ENCODE measurements around the gene GNAZ. TPM values are rescaled to one million over a fixed set of nuclear protein-coding genes. Genes with fewer than 3 reads are reported as not detected.

GNAZ gene
- total RNA-seq, 1 experiment from 2014 or later = 1.2 TPM

- Histone ChIP-seq H3K4me3 (no peak overlapping the region), H3K4me1 (replicated peaks; ENCODE audit: insufficient read depth) (peaks cover 9% of the 10 kb centered on the region; the same call in 1 of the 2 replicates), H3K79me2 (ENCODE audit: low read depth) (no peaks in the 10 kb centered on the region), H3F3A (ENCODE audit: insufficient read depth, low read depth) (no peaks in the 10 kb centered on the region; the same call in 1 of the 2 replicates), H3K36me3 (ENCODE audit: low read depth) (no peaks in the 10 kb centered on the region), H4K20me1 (ENCODE audit: insufficient read depth) (no peaks in the 10 kb centered on the region), H3K27me3 (ENCODE audit: insufficient read depth, low read depth) (no peaks in the 10 kb centered on the region), H3K9me2 (ENCODE audit: insufficient read depth) (no peaks in the 10 kb centered on the region), H2AFZ (no peak overlapping the region), H3K27ac (no peak overlapping the region), H3K4me2 (no peak overlapping the region), H3K9me3 (ENCODE audit: insufficient read depth, low read depth) (no peaks in the 10 kb centered on the region)
- CTCF ChIA-PET = no interaction called here
- TF ChIP-seq EZH2 (IDR thresholded peaks at IDR 0.05; ENCODE audit: low read depth) = no peak
- no peak for TF ChIP-seq CTCF (conservative IDR thresholded peaks at IDR 0.05)
- no TSS peak for BruUV-seq (replicated peaks)
- POLR2A ChIA-PET (ENCODE audit: unreplicated experiment) = no interaction called here
- DNase-seq = no peak
- intact Hi-C loops (cut with micrococcal nuclease; ENCODE audit: unreplicated experiment) = no loop called here
Observed at GRCh38 chr22:23161574-23161973, 91.3 kb downstream of the GNAZ start.

- intact Hi-C loops (cut with micrococcal nuclease; ENCODE audit: unreplicated experiment) = no loop called here
Observed at GRCh38 chr22:23163665-23164064, 93.3 kb downstream of the GNAZ start.

DNA sequence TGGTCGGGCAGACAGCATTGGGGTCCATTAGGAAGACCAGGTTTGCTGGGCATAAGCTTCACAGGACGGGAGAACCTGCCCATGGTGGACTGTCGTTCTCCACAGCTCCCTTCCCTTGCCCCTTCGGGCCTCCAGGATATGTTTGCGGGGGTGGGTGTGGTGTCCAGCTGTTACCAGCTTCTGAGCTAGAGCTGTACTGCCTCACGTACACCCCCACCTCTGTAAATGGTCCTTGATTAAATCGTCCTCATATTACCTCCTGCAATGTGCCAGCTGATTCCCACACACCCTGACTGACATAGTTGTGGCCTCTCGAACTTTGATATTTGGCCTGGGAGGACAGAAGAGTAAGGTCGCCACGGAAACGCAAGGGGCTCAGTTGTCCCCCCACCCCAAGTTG is 93.8 kb downstream of the GNAZ start:
- BruUV-seq (replicated peaks) = no TSS peak
- Histone ChIP-seq H3F3A (ENCODE audit: insufficient read depth, low read depth) (no peaks in the 10 kb centered on the region), H3K27ac (no peak overlapping the region), H3K9me2 (ENCODE audit: insufficient read depth) (no peaks in the 10 kb centered on the region), H3K9me3 (ENCODE audit: insufficient read depth, low read depth) (no peaks in the 10 kb centered on the region), H3K4me2 (no peak overlapping the region), H3K27me3 (ENCODE audit: insufficient read depth, low read depth) (no peaks in the 10 kb centered on the region), H3K4me3 (no peak overlapping the region), H4K20me1 (ENCODE audit: insufficient read depth) (no peaks in the 10 kb centered on the region), H3K4me1 (replicated peaks; ENCODE audit: insufficient read depth) (no peaks in the 10 kb centered on the region), H3K36me3 (ENCODE audit: low read depth) (no peaks in the 10 kb centered on the region), H3K79me2 (ENCODE audit: low read depth) (no peaks in the 10 kb centered on the region), H2AFZ (no peak overlapping the region)
- intact Hi-C loops (cut with micrococcal nuclease; ENCODE audit: unreplicated experiment) = no loop called here
- no peak for DNase-seq
- POLR2A ChIA-PET (ENCODE audit: unreplicated experiment) = no interaction called here
- TF ChIP-seq EZH2 (IDR thresholded peaks at IDR 0.05; ENCODE audit: low read depth) = no peak
- no peak for TF ChIP-seq CTCF (conservative IDR thresholded peaks at IDR 0.05)
- CTCF ChIA-PET = interaction anchor here (0.6 to 1.3 kb wide), 2 partner anchors 19 to 1014 kb away, joined by 4 to 7 read pairs; no protein-coding TSS in a partner anchor

More at GRCh38 chr22:23163665-23164064, 93.3 kb downstream of the GNAZ start:
- no peak overlapping the region for H3K4me3 ChIP-seq
- no peaks in the 10 kb centered on the region for H3F3A ChIP-seq (ENCODE audit: insufficient read depth, low read depth)
- H3K79me2 ChIP-seq (ENCODE audit: low read depth) = no peaks in the 10 kb centered on the region
- no peak overlapping the region for H2AFZ ChIP-seq
- H3K27me3 ChIP-seq (ENCODE audit: insufficient read depth, low read depth) = no peaks in the 10 kb centered on the region
- no peaks in the 10 kb centered on the region for H3K4me1 ChIP-seq (replicated peaks; ENCODE audit: insufficient read depth)
- no peak overlapping the region for H3K4me2 ChIP-seq
- BruUV-seq (replicated peaks) = no TSS peak
- no peaks in the 10 kb centered on the region for H3K9me2 ChIP-seq (ENCODE audit: insufficient read depth)
- CTCF ChIA-PET = interaction anchor here (0.6 to 1.3 kb wide), 2 partner anchors 19 to 1014 kb away, joined by 4 to 7 read pairs; no protein-coding TSS in a partner anchor
- TF ChIP-seq CTCF (conservative IDR thresholded peaks at IDR 0.05) (no peak), EZH2 (IDR thresholded peaks at IDR 0.05; ENCODE audit: low read depth) (no peak)
- no peaks in the 10 kb centered on the region for H4K20me1 ChIP-seq (ENCODE audit: insufficient read depth)
- no peaks in the 10 kb centered on the region for H3K36me3 ChIP-seq (ENCODE audit: low read depth)
- POLR2A ChIA-PET (ENCODE audit: unreplicated experiment) = no interaction called here
- DNase-seq = no peak
- H3K9me3 ChIP-seq (ENCODE audit: insufficient read depth, low read depth) = no peaks in the 10 kb centered on the region
- no peak overlapping the region for H3K27ac ChIP-seq
